Posterior cingulate gyrus (tissue), 11 donors: ENCODE results near the gene RIC1.
"Not testable (repeated sequence)": the region's sequence is repeated elsewhere in the genome, so short reads cannot be mapped to it uniquely, and the experiment has no call there.

Experiments used
- DNase-seq, 10 donors: peaks; one replicate each; pipeline versions ENCODE4 v3.0.0 to v3.0.0-alpha.2; 2020 to 2021; ENCODE audit warnings: mixed read lengths in 3 of 10
- intact Hi-C: fragments of 100-400 bp; cut with DNase I; formaldehyde crosslinking; loops from one replicate; pipeline ENCODE4 v1.15.1; 2023

The RIC1 gene

DNA sequence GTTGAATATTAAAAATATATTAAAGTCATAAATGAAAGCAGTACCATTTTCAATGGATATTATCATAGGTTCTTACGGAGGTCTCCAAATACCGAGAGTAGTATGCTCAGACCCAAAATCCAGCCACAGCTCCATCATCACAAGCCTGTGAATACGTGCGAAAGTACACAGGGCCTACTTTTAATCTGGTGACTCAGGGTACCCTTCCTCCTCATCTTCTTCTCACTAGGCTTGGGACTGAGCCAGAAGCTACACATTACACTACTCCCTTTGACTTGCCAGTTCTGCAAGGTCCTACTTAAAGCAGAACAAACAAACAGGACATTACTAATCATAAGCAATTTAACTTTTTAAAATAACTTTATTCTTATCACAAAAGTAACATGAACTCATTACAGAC is 7.6 kb upstream of the RIC1 start:
- no peak for DNase-seq
- intact Hi-C loops, result loop anchor here (10.0 kb wide), 1 partner anchor 947 kb away; the partner anchor contains the start of gene CDC37L1

DNA sequence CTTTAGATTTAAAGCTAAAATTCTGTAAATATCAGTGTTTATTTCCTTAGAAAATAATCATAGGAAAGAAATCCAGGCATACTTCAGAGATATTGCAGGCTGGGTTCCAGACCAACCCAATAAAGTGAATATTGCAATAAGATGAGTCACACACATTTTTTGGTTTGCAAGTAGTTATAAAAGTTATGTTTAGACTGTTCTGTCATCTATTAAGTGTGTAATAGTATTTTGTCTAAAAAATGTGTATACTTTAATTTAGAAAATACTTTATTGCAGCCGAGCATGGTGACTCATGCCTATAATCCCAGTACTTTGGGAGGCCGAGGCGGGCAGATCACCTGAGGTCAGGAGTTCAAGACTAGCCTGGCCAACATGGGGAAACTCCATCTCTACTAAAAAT is 6.9 kb upstream of the RIC1 start:
- no peak for DNase-seq
- intact Hi-C loops, result loop anchor here (10.0 kb wide), 1 partner anchor 947 kb away; the partner anchor contains the start of gene CDC37L1

DNA sequence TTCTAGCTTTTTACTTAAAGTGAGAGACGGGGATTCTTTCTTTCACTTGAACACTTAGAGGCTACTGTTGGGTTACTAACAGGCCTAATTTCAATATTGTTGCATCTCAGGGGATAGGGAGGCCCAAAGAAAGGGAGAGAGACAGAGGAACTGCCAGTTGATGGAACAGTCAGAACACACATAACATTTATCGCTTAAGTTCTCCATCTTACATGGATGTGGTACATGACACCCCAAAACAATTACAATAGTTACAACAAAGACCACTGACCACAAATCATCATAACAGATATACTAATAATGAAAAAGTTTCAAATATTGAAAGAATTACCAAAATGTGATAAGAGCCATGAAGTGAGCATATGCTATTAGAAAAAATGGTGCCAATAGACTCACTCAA is 4.3 kb upstream of the RIC1 start:
- intact Hi-C loops, result loop anchor here (10.0 kb wide), 1 partner anchor 950 kb away; the partner anchor contains the start of gene CDC37L1
- no peak for DNase-seq

DNA sequence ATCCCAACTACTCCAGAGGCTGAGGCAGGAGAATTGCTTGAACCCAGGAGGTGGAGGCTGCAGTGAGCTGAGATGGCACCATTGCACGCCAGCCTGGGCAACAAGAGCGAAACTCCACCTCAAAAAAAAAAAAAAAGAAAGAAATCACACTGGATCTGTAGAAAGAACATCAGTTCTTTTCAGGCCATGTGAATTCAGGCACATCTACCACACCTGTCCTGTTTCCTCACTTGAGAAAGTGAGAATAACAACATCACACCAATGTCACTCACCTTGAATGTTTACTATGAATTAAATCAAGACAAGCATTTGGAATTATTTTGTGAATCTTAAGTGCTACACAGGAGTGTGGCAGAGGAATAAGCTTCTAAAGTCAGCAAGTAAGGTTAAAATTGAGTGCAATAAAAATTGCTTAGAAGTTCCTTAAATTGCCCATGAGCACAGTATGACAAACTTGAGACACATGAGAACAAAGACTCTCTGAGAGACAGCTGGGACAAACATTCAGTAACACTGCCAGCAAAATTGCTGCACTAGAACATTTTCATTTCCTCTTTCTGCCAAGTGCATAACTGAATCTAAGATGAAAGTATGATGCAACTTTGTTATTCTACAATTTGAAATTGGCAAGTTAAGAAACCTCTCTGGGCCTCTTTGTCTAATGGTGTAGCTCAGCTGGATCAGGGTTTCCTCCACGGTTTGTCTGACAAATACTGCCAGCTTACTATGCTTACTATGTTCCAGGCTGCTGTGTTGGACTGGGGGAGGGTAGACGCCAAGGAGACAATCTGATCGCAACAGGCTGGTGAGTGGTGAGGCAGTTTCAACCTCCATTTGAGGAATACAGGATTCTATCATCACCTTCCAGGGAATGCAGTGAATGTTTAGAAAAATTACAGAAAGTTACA is 1.9 kb upstream of the RIC1 start:
- intact Hi-C loops, result loop anchor here (10.0 kb wide), 1 partner anchor 952 kb away; the partner anchor contains the start of gene CDC37L1
- peak in 5 of 10 donors; percentile 15 to 71 (median 27) for DNase-seq

DNA sequence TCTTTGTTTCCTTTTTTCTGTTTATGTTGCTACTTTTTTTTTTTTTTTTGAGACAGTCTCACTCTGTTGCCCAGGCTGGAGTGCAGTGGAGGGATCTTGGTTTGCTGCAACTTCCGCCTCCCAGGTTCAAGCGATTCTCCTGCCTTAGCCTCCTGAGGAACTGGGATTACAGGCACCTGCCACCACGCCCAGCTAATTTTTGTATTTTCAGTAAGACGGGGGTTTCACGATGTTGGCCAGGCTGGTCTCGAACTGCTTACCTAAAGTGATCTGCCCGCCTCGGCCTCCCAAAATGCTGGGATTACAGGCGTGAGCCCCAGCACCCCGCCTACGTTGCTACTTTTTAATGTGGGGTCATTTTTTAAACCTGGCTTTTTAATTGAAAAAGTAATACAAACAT is 1.2 kb upstream of the RIC1 start:
- intact Hi-C loops, result loop anchor here (2.0 to 10.0 kb wide), 2 partner anchors 643 to 953 kb away; partner anchors contain the start of genes CDC37L1 and JAK2
- not testable (repeated sequence) for DNase-seq

DNA sequence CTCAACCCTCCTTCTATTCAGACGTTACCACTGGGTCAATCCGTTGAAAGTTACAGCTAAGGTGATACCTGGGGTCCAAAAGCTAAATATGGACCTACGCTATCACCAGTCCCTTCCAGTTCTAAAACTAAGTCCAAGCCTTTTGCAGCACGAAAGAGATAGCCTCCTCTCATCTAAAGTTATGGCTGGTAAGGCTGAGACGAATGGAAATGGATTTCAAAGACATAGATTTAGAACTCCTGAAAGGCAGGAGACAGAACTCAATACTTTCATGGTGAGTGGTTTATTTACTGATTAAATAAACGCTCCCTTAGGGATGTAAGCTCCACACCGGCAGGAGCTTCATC is 751 bp upstream of the RIC1 start:
- no peak for DNase-seq
- intact Hi-C loops, result loop anchor here (2.0 to 10.0 kb wide), 2 partner anchors 643 to 953 kb away; partner anchors contain the start of genes CDC37L1 and JAK2

DNA sequence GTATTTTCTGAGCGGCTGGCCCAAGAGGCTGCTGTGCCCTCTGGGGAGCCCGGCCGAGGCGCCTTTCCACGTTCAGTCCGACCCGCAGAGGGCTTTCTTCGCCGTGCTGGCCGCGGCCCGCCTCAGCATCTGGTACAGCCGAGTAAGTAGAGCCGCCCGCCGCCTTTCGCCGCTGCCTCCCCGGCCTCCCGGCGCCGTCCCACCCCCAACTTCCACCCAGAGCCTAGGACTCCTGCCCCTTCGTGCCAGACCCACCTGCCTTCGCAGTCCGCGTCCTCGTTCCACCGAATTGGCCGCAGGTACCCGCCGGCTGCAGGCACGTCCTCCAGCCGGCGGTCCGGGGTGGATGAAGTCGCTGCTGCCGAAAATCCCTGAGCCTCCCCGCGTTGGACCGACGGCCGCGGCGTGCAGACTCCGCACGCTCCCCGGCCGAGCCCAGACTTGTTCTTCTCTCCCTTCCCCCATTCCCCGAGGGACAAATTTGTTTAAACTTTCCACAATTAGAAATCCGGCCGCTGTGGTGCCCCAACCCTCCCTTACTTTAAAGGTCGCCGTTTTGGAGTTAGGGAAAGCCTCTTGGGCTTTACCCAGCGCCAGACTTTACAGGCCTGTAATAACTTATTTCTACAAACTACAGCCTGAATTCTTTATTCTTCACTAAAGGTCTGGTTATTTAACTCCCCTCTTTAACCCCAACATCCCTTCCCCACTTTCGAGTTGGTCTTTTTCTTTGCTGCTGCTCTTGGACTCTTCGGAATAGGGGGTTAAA is 589 bp downstream of the RIC1 start:
- peak; percentile 29 to 92 (median 48) for DNase-seq
- intact Hi-C loops, result loop anchor here (2.0 to 10.0 kb wide), 2 partner anchors 645 to 955 kb away; partner anchors contain the start of genes CDC37L1 and JAK2

DNA sequence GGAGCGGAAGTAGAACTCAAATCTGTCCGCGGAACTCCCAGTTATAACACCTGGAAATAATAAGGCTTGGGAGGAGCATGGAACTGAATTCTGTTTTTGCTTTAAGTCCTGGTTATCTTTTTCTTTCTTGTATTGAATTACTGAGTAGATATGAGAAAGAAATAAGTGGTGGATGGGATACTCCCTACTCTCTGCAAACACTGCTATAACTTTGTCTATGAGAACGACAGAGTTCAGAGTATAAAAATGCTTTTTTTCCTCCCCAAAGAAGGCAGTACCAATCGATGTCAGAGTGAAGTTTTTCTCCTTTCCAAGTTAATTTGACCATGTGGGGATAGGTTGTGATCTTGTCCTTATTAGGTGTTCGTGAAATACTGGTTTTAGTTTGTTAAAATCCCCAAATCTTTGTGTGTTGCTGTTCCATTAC is 1.2 kb downstream of the RIC1 start:
- intact Hi-C loops, result no loop called here
- no peak for DNase-seq

DNA sequence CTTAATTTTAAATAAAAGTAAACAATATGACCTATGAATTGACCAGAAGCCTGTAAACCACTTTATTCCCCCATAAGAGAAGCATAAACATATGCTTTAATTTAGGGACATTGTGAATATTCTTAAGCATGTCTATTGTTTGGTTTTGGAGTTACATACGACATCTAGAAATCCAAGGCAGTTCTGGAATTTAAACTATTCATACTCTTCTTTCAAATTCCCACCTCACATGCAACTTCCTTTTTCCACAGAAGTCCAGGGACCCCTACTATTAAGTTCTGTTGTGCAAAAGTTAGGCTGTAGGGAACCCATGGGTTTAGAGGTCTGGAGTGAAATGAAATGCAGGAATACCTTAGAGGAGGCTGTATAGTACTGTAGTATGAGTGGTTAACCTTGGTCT is 2.1 kb downstream of the RIC1 start:
- DNase-seq, result no peak
- intact Hi-C loops, result no loop called here

DNA sequence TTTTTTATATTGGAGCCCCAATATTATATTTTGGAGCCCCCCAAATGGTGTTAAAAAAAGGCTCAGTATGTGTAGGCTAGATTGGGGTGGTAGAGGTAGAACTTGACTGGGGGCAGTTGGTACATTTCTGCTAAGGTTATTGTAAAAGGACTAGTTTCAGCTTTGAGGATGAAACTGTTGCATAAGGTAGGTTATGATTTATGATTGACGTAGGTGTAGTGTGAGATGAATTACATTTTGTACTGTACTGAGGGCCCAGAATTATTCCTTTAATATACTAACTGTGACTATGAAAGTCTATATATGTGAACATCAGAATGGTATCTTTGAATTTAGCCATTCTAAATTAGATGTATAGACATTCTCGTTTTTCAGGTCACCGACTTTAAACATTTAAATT is 3.6 kb downstream of the RIC1 start:
- intact Hi-C loops, result no loop called here
- DNase-seq, result no peak

DNA sequence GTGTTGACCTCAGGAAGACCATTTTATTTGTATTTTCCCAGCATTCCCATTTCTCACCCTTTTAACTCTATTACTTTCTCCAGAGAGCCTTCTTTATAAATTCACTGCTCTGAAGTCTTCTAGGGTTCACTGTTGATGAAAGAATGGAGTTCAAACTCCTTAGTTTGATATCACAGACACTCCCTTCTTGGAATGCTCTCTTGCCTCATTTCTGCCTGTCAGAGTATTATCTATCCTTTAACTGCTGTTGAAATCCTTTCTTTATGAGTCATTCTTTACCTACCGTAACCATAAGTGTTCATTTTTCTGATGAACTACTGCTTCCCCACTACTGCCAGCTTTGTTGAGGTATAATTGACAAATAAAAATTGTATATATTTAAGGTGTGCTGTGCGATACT is 4.3 kb downstream of the RIC1 start:
- no peak for DNase-seq
- intact Hi-C loops, result no loop called here

DNA sequence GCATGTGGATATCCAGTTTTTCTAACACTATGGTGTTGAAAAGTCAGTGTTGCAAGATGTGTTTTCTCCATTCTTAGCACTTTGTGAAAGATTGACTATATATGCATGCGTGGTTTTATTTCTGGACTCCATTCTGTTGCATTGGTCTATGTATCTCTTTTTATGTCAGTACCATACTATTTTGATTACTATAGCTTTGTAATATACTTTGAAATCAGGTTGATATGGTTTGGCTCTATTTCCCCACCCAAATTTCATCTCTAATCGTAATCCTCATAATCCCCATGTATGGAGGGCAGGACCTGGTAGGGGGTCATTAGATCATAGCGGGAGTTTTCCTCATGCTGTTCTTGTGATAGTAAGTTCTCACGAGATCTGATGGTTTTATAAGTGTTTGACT is 6.5 kb downstream of the RIC1 start:
- no peak for DNase-seq
- intact Hi-C loops, result no loop called here

DNA sequence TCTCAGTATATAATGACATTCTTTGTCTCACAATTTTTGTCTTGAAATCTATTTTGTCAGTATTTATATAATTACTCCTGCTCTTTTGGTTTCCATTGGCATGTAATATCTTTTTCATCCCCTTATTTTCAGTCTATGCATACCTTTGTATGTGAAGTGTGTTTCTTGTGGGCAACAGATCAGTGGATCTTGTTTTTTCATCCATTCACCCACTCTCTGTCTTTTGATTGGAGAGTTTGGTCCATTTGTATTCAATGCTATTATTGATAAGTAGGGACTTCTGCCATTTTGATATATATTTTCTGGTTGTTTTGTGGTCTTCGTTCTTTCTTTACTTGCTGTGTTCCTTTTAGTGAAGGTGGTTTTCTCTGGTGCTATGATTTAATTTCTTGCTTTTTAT is 10.9 kb downstream of the RIC1 start:
- no peak for DNase-seq
- intact Hi-C loops, result no loop called here

DNA sequence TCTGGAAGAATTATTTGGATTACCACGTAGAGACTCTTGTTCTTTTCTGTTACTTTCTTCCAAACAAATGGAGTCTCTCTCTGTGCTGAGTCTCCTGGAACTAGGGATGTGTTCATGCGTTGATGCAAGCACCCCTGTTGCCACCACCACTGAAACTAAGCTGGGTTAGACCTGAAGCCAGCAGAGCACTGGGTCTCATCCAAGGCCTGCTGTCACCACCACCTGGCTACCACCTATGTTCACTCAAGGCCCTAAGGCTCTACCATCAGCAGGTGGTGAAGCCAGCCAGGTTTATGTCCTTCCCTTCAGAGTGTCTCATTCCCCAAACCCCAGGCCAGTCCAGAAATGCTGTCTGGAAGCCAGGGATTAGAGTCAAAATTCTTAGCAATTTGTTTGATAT is 13.3 kb downstream of the RIC1 start:
- DNase-seq, result no peak
- intact Hi-C loops, result no loop called here

DNA sequence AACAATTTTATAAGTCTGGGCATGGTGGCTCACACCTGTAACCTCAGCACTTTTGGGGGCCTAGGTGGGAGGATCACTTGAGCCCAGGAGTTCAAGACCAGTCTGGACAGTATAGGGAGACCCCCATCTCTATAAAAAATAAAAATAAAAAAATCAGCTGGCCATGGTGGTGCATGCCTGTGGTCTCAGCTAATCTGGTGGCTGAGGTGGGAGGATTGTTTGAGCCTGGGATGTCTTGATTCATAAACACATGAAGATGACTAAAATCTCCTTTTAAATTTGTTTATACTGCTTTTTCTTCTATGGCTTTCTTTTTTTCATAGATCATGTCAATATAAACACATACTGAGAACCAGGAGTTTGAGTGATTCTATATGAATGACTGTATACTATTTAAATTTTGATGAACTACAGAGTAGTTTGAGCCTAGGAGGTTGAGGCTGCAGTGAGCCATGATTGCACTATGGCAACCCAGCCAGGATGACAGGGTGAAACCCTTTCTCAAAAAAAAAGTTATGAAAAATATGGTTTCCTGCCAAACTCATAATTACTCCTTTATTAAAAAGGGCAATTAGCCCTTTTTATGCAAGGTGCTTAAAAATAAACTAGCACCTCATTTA is 14.2 kb downstream of the RIC1 start:
- no peak for DNase-seq
- intact Hi-C loops, result no loop called here

DNA sequence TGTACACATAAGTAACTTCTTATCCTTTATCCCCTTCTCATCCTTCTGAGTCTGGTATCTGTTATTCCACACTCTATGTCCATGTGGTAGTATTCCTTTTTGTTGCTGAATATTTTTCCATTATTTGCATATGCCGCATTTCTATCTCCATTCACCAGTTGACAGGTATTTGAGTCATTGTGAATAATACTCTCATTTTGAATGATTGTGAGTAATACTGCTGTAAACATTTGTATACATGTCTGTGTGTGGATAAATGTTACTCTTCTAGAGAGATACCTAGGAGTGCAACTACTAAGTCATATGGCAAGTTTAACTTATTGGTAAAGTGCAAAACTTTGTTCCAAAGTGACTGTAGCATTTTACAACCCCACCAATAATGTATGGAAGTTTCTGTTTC is 15.6 kb downstream of the RIC1 start:
- intact Hi-C loops, result no loop called here

DNA sequence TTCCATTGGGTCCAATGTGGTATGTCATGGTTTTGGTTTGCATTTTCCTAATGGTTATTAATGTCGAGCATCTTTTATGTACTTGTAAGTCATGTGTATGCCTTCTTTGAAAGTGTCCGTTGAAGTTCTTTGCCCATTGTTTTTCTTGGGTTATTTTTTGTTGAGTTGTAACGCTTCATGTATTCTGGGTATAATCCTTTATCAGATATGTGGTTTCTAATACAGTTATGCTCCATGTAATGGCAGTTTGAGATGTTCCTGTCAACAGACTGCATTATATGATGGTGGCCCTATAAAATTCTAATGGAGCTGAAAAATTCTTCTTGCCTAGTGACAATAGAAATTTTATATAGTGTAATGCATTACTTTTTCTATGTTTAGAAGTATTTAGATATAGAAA is 17.2 kb downstream of the RIC1 start:
- DNase-seq, result no peak
- intact Hi-C loops, result no loop called here

More for the DNA sequence above, 15.6 kb downstream of the RIC1 start:
- no peak for DNase-seq

DNA sequence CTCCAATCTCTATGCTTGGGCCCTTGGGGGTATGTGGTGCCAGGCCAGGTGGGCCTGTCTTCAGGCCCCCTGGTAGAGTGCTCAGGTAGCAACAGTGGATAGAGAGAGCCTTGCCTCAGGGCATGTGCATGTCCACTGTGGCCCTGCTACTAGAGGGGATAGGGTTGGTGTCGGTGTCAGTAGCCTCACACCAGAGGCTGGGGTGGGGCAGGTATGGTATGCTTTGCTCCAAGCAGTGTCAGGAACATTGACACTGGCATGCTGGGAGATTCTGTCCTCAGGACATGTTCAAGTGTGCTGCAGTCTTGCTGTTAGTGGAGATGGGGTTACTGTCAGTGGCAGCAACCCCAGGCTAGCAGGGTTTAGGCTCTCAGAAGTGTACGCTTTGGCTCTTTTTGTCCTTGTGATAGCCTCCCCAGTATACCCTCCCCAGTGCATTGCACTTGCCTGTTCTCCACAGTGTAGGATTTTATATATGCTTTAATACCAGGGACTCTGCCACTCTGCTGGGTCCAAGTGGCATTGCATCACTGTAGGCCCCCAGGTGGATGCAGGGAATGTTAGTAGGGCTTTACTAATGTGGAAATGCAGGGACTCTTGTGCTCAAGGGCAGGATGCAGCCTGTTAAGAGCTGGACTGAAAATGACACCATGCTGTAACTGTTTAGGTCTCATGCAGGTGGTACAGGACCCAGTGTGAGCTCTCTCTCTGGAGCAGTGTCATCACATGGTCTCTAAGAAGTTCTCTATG is 21.6 kb downstream of the RIC1 start:
- intact Hi-C loops, result no loop called here

DNA sequence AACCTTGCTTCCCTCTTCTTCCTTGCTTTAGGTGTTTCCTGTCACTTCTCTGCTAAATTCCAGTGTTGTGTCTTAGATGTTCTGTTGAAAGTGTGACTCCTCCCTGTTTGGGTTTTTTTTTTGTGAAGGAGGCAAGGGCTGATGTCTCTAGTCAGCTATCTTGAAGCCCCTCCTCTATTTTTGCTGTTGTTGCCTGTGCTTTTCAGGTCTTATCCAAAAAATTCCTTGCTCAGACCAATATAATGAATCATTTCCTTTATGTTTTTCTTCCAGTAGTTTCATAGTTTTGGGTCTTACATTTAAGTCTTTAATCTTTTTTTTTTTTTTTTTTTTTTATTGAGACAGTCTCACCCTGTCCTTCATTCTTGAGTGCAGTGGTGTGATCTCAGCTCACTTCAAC is 22.3 kb downstream of the RIC1 start:
- intact Hi-C loops, result no loop called here
- no peak for DNase-seq

More for the DNA sequence above, 21.6 kb downstream of the RIC1 start:
- DNase-seq, result no peak

DNA sequence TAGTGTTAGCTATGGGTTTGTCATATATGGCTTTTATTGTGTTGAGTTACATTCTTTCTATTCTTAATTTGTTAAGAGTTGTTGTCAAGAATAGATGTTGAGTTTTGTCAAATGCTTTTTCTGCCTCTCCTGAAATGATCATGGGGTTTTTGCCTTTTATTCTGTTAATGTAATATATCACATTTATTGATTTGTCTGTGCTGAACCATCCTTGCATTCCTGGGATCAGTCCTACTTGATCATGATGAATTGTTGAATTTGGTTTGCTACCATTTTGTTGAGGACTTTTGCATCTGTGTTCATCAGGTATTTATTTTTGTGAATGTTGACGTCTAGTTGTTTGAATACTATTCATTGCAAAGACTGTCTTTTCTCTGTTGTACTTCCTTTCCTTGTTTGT is 23.9 kb downstream of the RIC1 start:
- no peak for DNase-seq
- intact Hi-C loops, result no loop called here
